Measurements from ENCODE around the gene ZFAND3. TPM values are rescaled to one million over a fixed set of nuclear protein-coding genes. Genes with fewer than 3 reads are reported as not detected.

ZFAND3 gene
- total RNA-seq, 1 donor from 2014 or later = 56.3 TPM

GRCh38 chr6:38112181-38112580, 292.7 kb downstream of the ZFAND3 start:
- no peaks in the 10 kb centered on the region for H3K27me3 Mint-ChIP-seq
- CTCF ChIA-PET = interaction anchor here (1.4 kb wide), 1 partner anchor 458 kb away, joined by 3 read pairs; no protein-coding TSS in a partner anchor
- ATAC-seq (ENCODE audit: low read depth) = no peak

GRCh38 chr6:38113825-38114576, 294.5 kb downstream of the ZFAND3 start:
- intact Hi-C loops (cut with micrococcal nuclease) = no loop called here
- Mint-ChIP-seq H3K9me3 (no peaks in the 10 kb centered on the region), H3K27me3 (no peaks in the 10 kb centered on the region), H3K4me3 (no peak overlapping the region), H3K27ac (no peak overlapping the region), H3K4me1 (no peaks in the 10 kb centered on the region), H3K36me3 (ENCODE audit: low read depth) (peaks cover 69% of the 10 kb centered on the region)
- DNase-seq (no peak), ATAC-seq (ENCODE audit: low read depth) (no peak)
- POLR2A ChIA-PET = no interaction called here
- CTCF ChIA-PET = no interaction called here
- TF ChIP-seq CTCF (IDR thresholded peaks at IDR 0.05) = no peak

More at GRCh38 chr6:38112181-38112580, 292.7 kb downstream of the ZFAND3 start:
- no peak overlapping the region for H3K27ac Mint-ChIP-seq
- peaks cover 64% of the 10 kb centered on the region for H3K36me3 Mint-ChIP-seq (ENCODE audit: low read depth)
- H3K4me3 Mint-ChIP-seq = no peak overlapping the region
- H3K4me1 Mint-ChIP-seq = no peaks in the 10 kb centered on the region
- POLR2A ChIA-PET = no interaction called here
- H3K9me3 Mint-ChIP-seq = no peaks in the 10 kb centered on the region
- no peak for TF ChIP-seq CTCF (IDR thresholded peaks at IDR 0.05)
- DNase-seq = no peak
- intact Hi-C loops (cut with micrococcal nuclease) = no loop called here

GRCh38 chr6:38114976-38115625, 295.6 kb downstream of the ZFAND3 start:
- Mint-ChIP-seq H3K36me3 (ENCODE audit: low read depth) (peaks cover 73% of the 10 kb centered on the region), H3K4me1 (no peaks in the 10 kb centered on the region), H3K4me3 (no peak overlapping the region), H3K27ac (no peak overlapping the region), H3K27me3 (no peaks in the 10 kb centered on the region), H3K9me3 (no peaks in the 10 kb centered on the region)
- TF ChIP-seq CTCF (IDR thresholded peaks at IDR 0.05) = no peak
- ChIA-PET CTCF (no interaction called here), POLR2A (no interaction called here)
- DNase-seq (no peak), ATAC-seq (ENCODE audit: low read depth) (no peak)
- intact Hi-C loops (cut with micrococcal nuclease) = no loop called here

GRCh38 chr6:38115626-38116008, 296.1 kb downstream of the ZFAND3 start:
- ATAC-seq (ENCODE audit: low read depth) (no peak), DNase-seq (no peak)
- no peaks in the 10 kb centered on the region for H3K9me3 Mint-ChIP-seq
- H3K27me3 Mint-ChIP-seq = no peaks in the 10 kb centered on the region
- intact Hi-C loops (cut with micrococcal nuclease) = no loop called here
- peaks cover 74% of the 10 kb centered on the region for H3K36me3 Mint-ChIP-seq (ENCODE audit: low read depth)
- POLR2A ChIA-PET = interaction anchor here (0.5 to 0.6 kb wide), 2 partner anchors 417 to 1357 kb away, joined by 3 to 4 read pairs; no protein-coding TSS in a partner anchor
- H3K27ac Mint-ChIP-seq = no peak overlapping the region
- no peak overlapping the region for H3K4me3 Mint-ChIP-seq
- TF ChIP-seq CTCF (IDR thresholded peaks at IDR 0.05) = no peak
- CTCF ChIA-PET = no interaction called here
- H3K4me1 Mint-ChIP-seq = no peaks in the 10 kb centered on the region

- H3K27me3 Mint-ChIP-seq = no peaks in the 10 kb centered on the region
- DNase-seq (no peak), ATAC-seq (ENCODE audit: low read depth) (no peak)
- intact Hi-C loops (cut with micrococcal nuclease) = no loop called here
- H3K27ac Mint-ChIP-seq = no peak overlapping the region
- peaks cover 79% of the 10 kb centered on the region for H3K36me3 Mint-ChIP-seq (ENCODE audit: low read depth)
- H3K4me3 Mint-ChIP-seq = no peak overlapping the region
- no peaks in the 10 kb centered on the region for H3K4me1 Mint-ChIP-seq
- ChIA-PET POLR2A (interaction anchor here (0.5 to 0.6 kb wide), 2 partner anchors 418 to 1357 kb away, joined by 3 to 4 read pairs; no protein-coding TSS in a partner anchor), CTCF (no interaction called here)
- no peak for TF ChIP-seq CTCF (IDR thresholded peaks at IDR 0.05)
- H3K9me3 Mint-ChIP-seq = no peaks in the 10 kb centered on the region
These were observed 296.7 kb downstream of the ZFAND3 start for GRCh38 chr6:38116248-38116647.
